Liver (tissue), 9 donors: Measurements from ENCODE around the gene MAP4K4. TPM values are rescaled to one million over a fixed set of nuclear protein-coding genes. Genes with fewer than 3 reads are reported as not detected.

Source experiments
- DNase-seq: peaks from one replicate; pipeline ENCODE4 v3.0.0-alpha.2; 2017; ENCODE audit warnings: low spot score
- H3K27ac ChIP-seq, 2 donors: one replicate each; pipeline ENCODE4 v1.7.0; 2013; ENCODE audit warnings: inconsistent platforms in 2 of 2, low read length in 2 of 2, control low read depth in 1 of 2, low read depth in 1 of 2, mild to moderate bottlenecking in 1 of 2
- H3K27me3 ChIP-seq, 4 donors: one replicate each; pipeline versions ENCODE4 v1.6.1 to v1.7.0; 2013; ENCODE audit warnings: low read length in 3 of 4, inconsistent platforms in 1 of 4, mild to moderate bottlenecking in 1 of 4, moderate library complexity in 1 of 4; ENCODE audit not compliant: control insufficient read depth in 4 of 4, insufficient read depth in 4 of 4
- H3K36me3 ChIP-seq, 4 donors: one replicate each; pipeline versions ENCODE4 v1.6.1 to v1.7.0; 2013; ENCODE audit warnings: low read length in 3 of 4, mild to moderate bottlenecking in 3 of 4, low read depth in 1 of 4, moderate library complexity in 1 of 4; ENCODE audit not compliant: control insufficient read depth in 4 of 4, insufficient read depth in 3 of 4
- H3K4me1 ChIP-seq, 4 donors: one replicate each; pipeline versions ENCODE4 v1.6.1 to v1.7.0; 2013; ENCODE audit warnings: low read length in 3 of 4, mild to moderate bottlenecking in 3 of 4, moderate library complexity in 1 of 4; ENCODE audit not compliant: control insufficient read depth in 4 of 4, insufficient read depth in 4 of 4
- H3K4me3 ChIP-seq, 3 donors: one replicate each; pipeline versions ENCODE4 v1.6.1 to v1.7.0; 2013; ENCODE audit warnings: low read length in 3 of 3, control low read depth in 1 of 3, low read depth in 1 of 3, mild to moderate bottlenecking in 1 of 3
- H3K9ac ChIP-seq, 2 donors: one replicate each; pipeline ENCODE4 v1.7.0; 2013; ENCODE audit warnings: low read length in 2 of 2, mild to moderate bottlenecking in 2 of 2, moderate library complexity in 2 of 2, control low read depth in 1 of 2, low read depth in 1 of 2
- H3K9me3 ChIP-seq, 4 donors: one replicate each; pipeline versions ENCODE4 v1.6.1 to v1.7.0; 2013; ENCODE audit warnings: low read length in 3 of 4; ENCODE audit not compliant: control insufficient read depth in 4 of 4
- EGR1 ChIP-seq, 2 donors: IDR thresholded peaks; 2 replicates each; pipeline ENCODE4 v1.6.1; 2016 to 2018; ENCODE audit warnings: antibody characterized with exemption in 2 of 2, low read depth in 2 of 2
- FOXA1 ChIP-seq: IDR thresholded peaks from 2 replicates; pipeline ENCODE4 v1.6.1; 2016; ENCODE audit warnings: antibody characterized with exemption
- FOXA2 ChIP-seq: IDR thresholded peaks from 2 replicates; pipeline ENCODE4 v1.6.1; 2016; ENCODE audit warnings: antibody characterized with exemption
- GABPA ChIP-seq, 2 donors: IDR thresholded peaks in 1 of 2; conservative IDR thresholded peaks in 1 of 2; 2 replicates each; pipeline ENCODE4 v1.6.1; 2016; ENCODE audit warnings: antibody characterized with exemption in 2 of 2, mild to moderate bottlenecking in 1 of 2, moderate library complexity in 1 of 2
- HNF4A ChIP-seq, 2 donors: conservative IDR thresholded peaks; 2 replicates each; pipeline ENCODE4 v1.6.1; 2016; ENCODE audit warnings: antibody characterized with exemption in 2 of 2, mild to moderate bottlenecking in 2 of 2
- HNF4G ChIP-seq: IDR thresholded peaks from 2 replicates; pipeline ENCODE4 v1.6.1; 2016; ENCODE audit warnings: antibody characterized with exemption
- JUND ChIP-seq, 2 donors: IDR thresholded peaks; 2 replicates each; pipeline ENCODE4 v1.6.1; 2016; ENCODE audit warnings: antibody characterized with exemption in 2 of 2
- MAX ChIP-seq: IDR thresholded peaks from 2 replicates; pipeline ENCODE4 v1.6.1; 2016; ENCODE audit warnings: antibody characterized with exemption
- NR2F2 ChIP-seq: IDR thresholded peaks from 2 replicates; pipeline ENCODE4 v1.6.1; 2016; ENCODE audit warnings: antibody characterized with exemption
- RAD21 ChIP-seq, 2 donors: IDR thresholded peaks; 2 replicates each; pipeline ENCODE4 v1.6.1; 2016; ENCODE audit warnings: antibody characterized with exemption in 2 of 2, mild to moderate bottlenecking in 2 of 2
- RXRA ChIP-seq, 2 donors: IDR thresholded peaks; 2 replicates each; pipeline ENCODE4 v1.6.1; 2017 to 2018; ENCODE audit warnings: antibody characterized with exemption in 2 of 2, mild to moderate bottlenecking in 1 of 2
- SP1 ChIP-seq: IDR thresholded peaks from 2 replicates; pipeline ENCODE4 v1.6.1; 2018; ENCODE audit warnings: antibody characterized with exemption, mild to moderate bottlenecking
- TAF1 ChIP-seq: conservative IDR thresholded peaks from 2 replicates; pipeline ENCODE4 v1.6.1; 2016; ENCODE audit warnings: antibody characterized with exemption, mild to moderate bottlenecking
- YY1 ChIP-seq: IDR thresholded peaks from 2 replicates; pipeline ENCODE4 v1.6.1; 2016; ENCODE audit warnings: antibody characterized with exemption, mild to moderate bottlenecking
- ZBTB33 ChIP-seq: IDR thresholded peaks from 2 replicates; pipeline ENCODE4 v1.6.1; 2016; ENCODE audit warnings: antibody characterized with exemption
- WGBS: extraction: QIAGEN DNeasy Blood & Tissue Kit; methylation state at CpG from one replicate; pipeline ENCODE4 v1.1.7; 2013; 5-methylcytosine and 5-hydroxymethylcytosine counted together
- polyA plus RNA-seq, 2 donors: library from polyadenylated mRNA; stranded (reverse) in 1 of 2; unstranded in 1 of 2; fragments of 200-250 nt in 1 of 2; fragments of >200 nt in 1 of 2; fragmentation: Nextera tagmentation in 1 of 2; extraction: Ambion mirVana in 1 of 2; gene quantifications; one replicate each; pipeline versions ENCODE4 v1.2.1 to v1.2.3, GENCODE V29; 2013 to 2015
- total RNA-seq, 2 donors: library from RNA; depleted of rRNA; stranded (reverse); fragments of >200 nt; gene quantifications; one replicate each; pipeline ENCODE4 v1.2.3, GENCODE V29; 2014
- TF ChIP-seq, protein P1 (sequence below): IDR thresholded peaks from 2 replicates; pipeline ENCODE4 v1.6.1; 2016; ENCODE audit warnings: antibody characterized with exemption
- TF ChIP-seq, protein P2 (sequence below): IDR thresholded peaks from 2 replicates; pipeline ENCODE4 v1.6.1; 2016; ENCODE audit warnings: antibody characterized with exemption, mild to moderate bottlenecking
- TF ChIP-seq, protein P3 (sequence below): fragments of 150-350 bp; IDR thresholded peaks from 2 replicates; pipeline ENCODE4 v1.5.1; 2017; ENCODE audit warnings: improper control_type of control experiment, low read depth, low read length; ENCODE audit not compliant: missing input control
- donor health status: healthy.
- donor health status: healthy.
- donor health status: healthy.
- donor health status: healthy.
- donor health status: healthy.

Gene MAP4K4
- total and polyA plus RNA-seq, 4 donors = 9.1 to 40.0 (median 23.6) TPM

DNA sequence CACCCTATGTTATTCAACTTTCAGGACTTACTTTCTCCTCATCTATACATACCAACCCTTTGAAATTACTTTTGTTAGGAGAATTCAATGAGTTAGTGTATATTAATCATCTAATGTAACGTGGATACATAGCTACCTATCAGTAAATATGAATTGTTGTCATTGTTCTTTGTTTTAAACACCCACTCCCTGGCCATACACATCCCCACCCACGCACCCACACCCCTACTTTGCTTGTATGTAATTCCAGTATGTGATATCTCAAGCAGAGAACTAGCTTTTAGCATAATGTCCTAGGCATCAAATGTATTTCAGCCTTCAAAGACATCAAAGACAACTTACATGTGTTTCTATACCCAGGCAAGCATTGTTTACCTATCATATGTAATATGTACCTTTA, 129.2 kb downstream of the MAP4K4 start:
- no peak for DNase-seq
- TF ChIP-seq HNF4G (no peak), RAD21 (IDR thresholded peaks at IDR 0.05) (no peak), TAF1 (no peak), NR2F2 (no peak), HNF4A (conservative IDR thresholded peaks at IDR 0.05) (no peak), JUND (IDR thresholded peaks at IDR 0.05) (no peak), FOXA1 (no peak), FOXA2 (no peak), YY1 (no peak), RXRA (IDR thresholded peaks at IDR 0.05) (no peak), SP1 (no peak), GABPA (IDR thresholded peaks at IDR 0.05 in 1 of 2, conservative IDR thresholded peaks at IDR 0.05 in 1 of 2) (no peak)
- TF ChIP-seq, protein P1, sequence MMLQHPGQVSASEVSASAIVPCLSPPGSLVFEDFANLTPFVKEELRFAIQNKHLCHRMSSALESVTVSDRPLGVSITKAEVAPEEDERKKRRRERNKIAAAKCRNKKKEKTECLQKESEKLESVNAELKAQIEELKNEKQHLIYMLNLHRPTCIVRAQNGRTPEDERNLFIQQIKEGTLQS = no peak
- TF ChIP-seq, protein P2, sequence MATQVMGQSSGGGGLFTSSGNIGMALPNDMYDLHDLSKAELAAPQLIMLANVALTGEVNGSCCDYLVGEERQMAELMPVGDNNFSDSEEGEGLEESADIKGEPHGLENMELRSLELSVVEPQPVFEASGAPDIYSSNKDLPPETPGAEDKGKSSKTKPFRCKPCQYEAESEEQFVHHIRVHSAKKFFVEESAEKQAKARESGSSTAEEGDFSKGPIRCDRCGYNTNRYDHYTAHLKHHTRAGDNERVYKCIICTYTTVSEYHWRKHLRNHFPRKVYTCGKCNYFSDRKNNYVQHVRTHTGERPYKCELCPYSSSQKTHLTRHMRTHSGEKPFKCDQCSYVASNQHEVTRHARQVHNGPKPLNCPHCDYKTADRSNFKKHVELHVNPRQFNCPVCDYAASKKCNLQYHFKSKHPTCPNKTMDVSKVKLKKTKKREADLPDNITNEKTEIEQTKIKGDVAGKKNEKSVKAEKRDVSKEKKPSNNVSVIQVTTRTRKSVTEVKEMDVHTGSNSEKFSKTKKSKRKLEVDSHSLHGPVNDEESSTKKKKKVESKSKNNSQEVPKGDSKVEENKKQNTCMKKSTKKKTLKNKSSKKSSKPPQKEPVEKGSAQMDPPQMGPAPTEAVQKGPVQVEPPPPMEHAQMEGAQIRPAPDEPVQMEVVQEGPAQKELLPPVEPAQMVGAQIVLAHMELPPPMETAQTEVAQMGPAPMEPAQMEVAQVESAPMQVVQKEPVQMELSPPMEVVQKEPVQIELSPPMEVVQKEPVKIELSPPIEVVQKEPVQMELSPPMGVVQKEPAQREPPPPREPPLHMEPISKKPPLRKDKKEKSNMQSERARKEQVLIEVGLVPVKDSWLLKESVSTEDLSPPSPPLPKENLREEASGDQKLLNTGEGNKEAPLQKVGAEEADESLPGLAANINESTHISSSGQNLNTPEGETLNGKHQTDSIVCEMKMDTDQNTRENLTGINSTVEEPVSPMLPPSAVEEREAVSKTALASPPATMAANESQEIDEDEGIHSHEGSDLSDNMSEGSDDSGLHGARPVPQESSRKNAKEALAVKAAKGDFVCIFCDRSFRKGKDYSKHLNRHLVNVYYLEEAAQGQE = no peak
- 96% methylated on average over 2 of the region's 2 CpGs for WGBS
- Histone ChIP-seq H3K27ac (no peak overlapping the region), H3K4me3 (no peak overlapping the region), H3K9me3 (no peaks in the 10 kb centered on the region), H3K4me1 (peaks cover 1 to 34% (median 17%) of the 10 kb centered on the region in 4 donors), H3K27me3 (no peaks in the 10 kb centered on the region), H3K36me3 (peaks cover 0 to 28% (median 9%) of the 10 kb centered on the region in 4 donors), H3K9ac (no peak overlapping the region)

GRCh38 chr2:101827246-101827645, 129.7 kb downstream of the MAP4K4 start:
- peaks cover 0 to 30% (median 10%) of the 10 kb centered on the region in 4 donors for H3K36me3 ChIP-seq
- H3K27me3 ChIP-seq = no peaks in the 10 kb centered on the region
- peaks cover 1 to 37% (median 18%) of the 10 kb centered on the region in 4 donors for H3K4me1 ChIP-seq
- 86% methylated on average over 2 of the region's 2 CpGs for WGBS
- no peak overlapping the region for H3K27ac ChIP-seq
- H3K9me3 ChIP-seq = no peaks in the 10 kb centered on the region
- H3K9ac ChIP-seq = no peak overlapping the region
- TF ChIP-seq HNF4A (conservative IDR thresholded peaks at IDR 0.05) (no peak), FOXA1 (no peak), JUND (IDR thresholded peaks at IDR 0.05) (no peak), YY1 (no peak), SP1 (no peak), EGR1 (IDR thresholded peaks at IDR 0.05; ENCODE audit: low read depth in 2 of 2) (no peak), ZBTB33 (no peak), MAX (no peak), RAD21 (IDR thresholded peaks at IDR 0.05) (no peak), RXRA (IDR thresholded peaks at IDR 0.05) (no peak), FOXA2 (no peak), HNF4G (no peak), TAF1 (no peak), GABPA (IDR thresholded peaks at IDR 0.05 in 1 of 2, conservative IDR thresholded peaks at IDR 0.05 in 1 of 2) (no peak)
- TF ChIP-seq, protein P3, sequence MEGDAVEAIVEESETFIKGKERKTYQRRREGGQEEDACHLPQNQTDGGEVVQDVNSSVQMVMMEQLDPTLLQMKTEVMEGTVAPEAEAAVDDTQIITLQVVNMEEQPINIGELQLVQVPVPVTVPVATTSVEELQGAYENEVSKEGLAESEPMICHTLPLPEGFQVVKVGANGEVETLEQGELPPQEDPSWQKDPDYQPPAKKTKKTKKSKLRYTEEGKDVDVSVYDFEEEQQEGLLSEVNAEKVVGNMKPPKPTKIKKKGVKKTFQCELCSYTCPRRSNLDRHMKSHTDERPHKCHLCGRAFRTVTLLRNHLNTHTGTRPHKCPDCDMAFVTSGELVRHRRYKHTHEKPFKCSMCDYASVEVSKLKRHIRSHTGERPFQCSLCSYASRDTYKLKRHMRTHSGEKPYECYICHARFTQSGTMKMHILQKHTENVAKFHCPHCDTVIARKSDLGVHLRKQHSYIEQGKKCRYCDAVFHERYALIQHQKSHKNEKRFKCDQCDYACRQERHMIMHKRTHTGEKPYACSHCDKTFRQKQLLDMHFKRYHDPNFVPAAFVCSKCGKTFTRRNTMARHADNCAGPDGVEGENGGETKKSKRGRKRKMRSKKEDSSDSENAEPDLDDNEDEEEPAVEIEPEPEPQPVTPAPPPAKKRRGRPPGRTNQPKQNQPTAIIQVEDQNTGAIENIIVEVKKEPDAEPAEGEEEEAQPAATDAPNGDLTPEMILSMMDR = no peak
- TF ChIP-seq, protein P1 = no peak
- TF ChIP-seq, protein P2 = no peak
- DNase-seq = no peak
- H3K4me3 ChIP-seq = no peak overlapping the region
